ENCODE data around the gene DNAJC9. TPM values are rescaled to one million over a fixed set of nuclear protein-coding genes. Genes with fewer than 3 reads are reported as not detected.
A peak's percentile ranks its signal among the peaks of the same experiment; 100 is the strongest.
"Not testable (repeated sequence)": the region's sequence is repeated elsewhere in the genome, so short reads cannot be mapped to it uniquely, and the experiment has no call there.

Gene DNAJC9
- total RNA-seq (2014; rRNA removed; shearing (Covaris generic)) = 43.4 and 53.3 TPM in 2 replicates

- in situ Hi-C loops (cut with HindIII; ENCODE audit: low sequenced_read_pairs) = no loop called here
- peak; percentile 90 for DNase-seq (ENCODE audit: low spot score)
These were observed at the start of gene DNAJC9 for GRCh38 chr10:73246646-73247508. Gene DNAJC9, minus strand, starts transcription at chr10:73247255. Its CDS starts 66 bp downstream, at chr10:73247189.

GRCh38 chr10:73293461-73293860 is 46.4 kb upstream of the DNAJC9 start:
- in situ Hi-C loops (cut with HindIII; ENCODE audit: low sequenced_read_pairs) = no loop called here
- DNase-seq (ENCODE audit: low spot score) = no peak

- in situ Hi-C loops (cut with HindIII; ENCODE audit: low sequenced_read_pairs) = no loop called here
- no peak for DNase-seq (ENCODE audit: low spot score)
These were observed 42.9 kb upstream of the DNAJC9 start for GRCh38 chr10:73289958-73290357.

GRCh38 chr10:73287441-73287840 is 40.4 kb upstream of the DNAJC9 start:
- no peak for DNase-seq (ENCODE audit: low spot score)
- in situ Hi-C loops (cut with HindIII; ENCODE audit: low sequenced_read_pairs) = no loop called here

- in situ Hi-C loops (cut with HindIII; ENCODE audit: low sequenced_read_pairs) = no loop called here
- no peak for DNase-seq (ENCODE audit: low spot score)
These were observed 34.0 kb upstream of the DNAJC9 start for GRCh38 chr10:73281097-73281496.

GRCh38 chr10:73264423-73264822 is 17.4 kb upstream of the DNAJC9 start:
- in situ Hi-C loops (cut with HindIII; ENCODE audit: low sequenced_read_pairs) = no loop called here
- no peak for DNase-seq (ENCODE audit: low spot score)

- peak; percentile 7 for DNase-seq (ENCODE audit: low spot score)
- in situ Hi-C loops (cut with HindIII; ENCODE audit: low sequenced_read_pairs) = no loop called here
These were observed 16.8 kb upstream of the DNAJC9 start for GRCh38 chr10:73263693-73264347.

GRCh38 chr10:73262880-73263555 is 16.0 kb upstream of the DNAJC9 start:
- DNase-seq (ENCODE audit: low spot score) = no peak
- in situ Hi-C loops (cut with HindIII; ENCODE audit: low sequenced_read_pairs) = no loop called here

- in situ Hi-C loops (cut with HindIII; ENCODE audit: low sequenced_read_pairs) = no loop called here
- no peak for DNase-seq (ENCODE audit: low spot score)
These were observed 15.2 kb upstream of the DNAJC9 start for GRCh38 chr10:73262105-73262730.

GRCh38 chr10:73261362-73261995 is 14.4 kb upstream of the DNAJC9 start:
- no peak for DNase-seq (ENCODE audit: low spot score)
- in situ Hi-C loops (cut with HindIII; ENCODE audit: low sequenced_read_pairs) = no loop called here

GRCh38 chr10:73258612-73259011 is 11.6 kb upstream of the DNAJC9 start:
- in situ Hi-C loops (cut with HindIII; ENCODE audit: low sequenced_read_pairs); DNase-seq (ENCODE audit: low spot score): not testable (repeated sequence)

GRCh38 chr10:73253225-73253555 is 6.1 kb upstream of the DNAJC9 start:
- peak; percentile 12 for DNase-seq (ENCODE audit: low spot score)
- in situ Hi-C loops (cut with HindIII; ENCODE audit: low sequenced_read_pairs) = no loop called here

GRCh38 chr10:73252445-73253224 is 5.6 kb upstream of the DNAJC9 start, which contains the start of gene MRPS16:
Gene MRPS16, minus strand, starts transcription at chr10:73252644. Its CDS starts 162 bp downstream, at chr10:73252482.
- in situ Hi-C loops (cut with HindIII; ENCODE audit: low sequenced_read_pairs) = no loop called here
- DNase-seq (ENCODE audit: low spot score) = peak; percentile 97

- no peak for DNase-seq (ENCODE audit: low spot score)
- in situ Hi-C loops (cut with HindIII; ENCODE audit: low sequenced_read_pairs) = no loop called here
These were observed 4.8 kb upstream of the DNAJC9 start for GRCh38 chr10:73251683-73252444.

- no peak for DNase-seq (ENCODE audit: low spot score)
These were observed 1.2 kb upstream of the DNAJC9 start for GRCh38 chr10:73248259-73248724.

GRCh38 chr10:73247509-73248258 is 629 bp upstream of the DNAJC9 start:
- DNase-seq (ENCODE audit: low spot score) = no peak
- in situ Hi-C loops (cut with HindIII; ENCODE audit: low sequenced_read_pairs) = no loop called here

More at GRCh38 chr10:73248259-73248724, 1.2 kb upstream of the DNAJC9 start:
- in situ Hi-C loops (cut with HindIII; ENCODE audit: low sequenced_read_pairs) = no loop called here

GRCh38 chr10:73246322-73246645 is 771 bp downstream of the DNAJC9 start:
- in situ Hi-C loops (cut with HindIII; ENCODE audit: low sequenced_read_pairs) = no loop called here
- no peak for DNase-seq (ENCODE audit: low spot score)
